ENCODE data around the gene ECI2.

ECI2 gene

GRCh38 chr6:4135665-4136353, 434 bp upstream of the ECI2 start (continued):
- TF ChIP-seq ZNF521 (tag by site-specific recombination; IDR thresholded peaks at IDR 0.05) (no peak), ZNF629 (tag by site-specific recombination; IDR thresholded peaks at IDR 0.05) (no peak; the same call in 1 of the 2 replicates), ZNF324 (tag by site-specific recombination; IDR thresholded peaks at IDR 0.05) (no peak), GLIS2 (tag by site-specific recombination; IDR thresholded peaks at IDR 0.05) (peak; percentile 95), ZNF274 (IDR thresholded peaks at IDR 0.05; ENCODE audit: low read length) (no peak), ZNF274 (tag by site-specific recombination; IDR thresholded peaks at IDR 0.05; ENCODE audit: borderline replicate concordance) (no peak), ZNF423 (tag by site-specific recombination; IDR thresholded peaks at IDR 0.05) (no peak), PRDM2 (tag by site-specific recombination; IDR thresholded peaks at IDR 0.05; ENCODE audit: borderline replicate concordance) (no peak), HOXD13 (CRISPR knock-in tag; IDR thresholded peaks at IDR 0.05; ENCODE audit: borderline replicate concordance) (no peak), GLIS1 (tag by site-specific recombination; IDR thresholded peaks at IDR 0.05) (peak; percentile 71), WT1 (tag by site-specific recombination; IDR thresholded peaks at IDR 0.05) (peak; percentile 37; the same call in 1 of the 2 replicates), ZNF266 (tag by site-specific recombination; IDR thresholded peaks at IDR 0.05; ENCODE audit: low read depth) (no peak), GLI2 (tag by site-specific recombination; IDR thresholded peaks at IDR 0.05; ENCODE audit: borderline replicate concordance, low read depth) (no peak; the same call in 1 of the 2 replicates), ZNF501 (tag by site-specific recombination; IDR thresholded peaks at IDR 0.05) (no peak), SP2 (tag by site-specific recombination; IDR thresholded peaks at IDR 0.05) (peak; percentile 68), BCL11B (tag by site-specific recombination; IDR thresholded peaks at IDR 0.05; ENCODE audit: low read depth) (peak; percentile 53; the same call in 1 of the 2 replicates), ZNF132 (tag by site-specific recombination; IDR thresholded peaks at IDR 0.05; ENCODE audit: borderline replicate concordance) (no peak), ZNF704 (tag by site-specific recombination; IDR thresholded peaks at IDR 0.05) (no peak), ZNF837 (tag by site-specific recombination; IDR thresholded peaks at IDR 0.05) (no peak), ZNF169 (tag by site-specific recombination; IDR thresholded peaks at IDR 0.05) (no peak), ZNF37A (tag by site-specific recombination; IDR thresholded peaks at IDR 0.05) (peak; percentile 66)
- TF ChIP-seq, protein P1, sequence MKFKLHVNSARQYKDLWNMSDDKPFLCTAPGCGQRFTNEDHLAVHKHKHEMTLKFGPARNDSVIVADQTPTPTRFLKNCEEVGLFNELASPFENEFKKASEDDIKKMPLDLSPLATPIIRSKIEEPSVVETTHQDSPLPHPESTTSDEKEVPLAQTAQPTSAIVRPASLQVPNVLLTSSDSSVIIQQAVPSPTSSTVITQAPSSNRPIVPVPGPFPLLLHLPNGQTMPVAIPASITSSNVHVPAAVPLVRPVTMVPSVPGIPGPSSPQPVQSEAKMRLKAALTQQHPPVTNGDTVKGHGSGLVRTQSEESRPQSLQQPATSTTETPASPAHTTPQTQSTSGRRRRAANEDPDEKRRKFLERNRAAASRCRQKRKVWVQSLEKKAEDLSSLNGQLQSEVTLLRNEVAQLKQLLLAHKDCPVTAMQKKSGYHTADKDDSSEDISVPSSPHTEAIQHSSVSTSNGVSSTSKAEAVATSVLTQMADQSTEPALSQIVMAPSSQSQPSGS (tag by site-specific recombination; IDR thresholded peaks at IDR 0.05; ENCODE audit: low read depth) = no peak
- TF ChIP-seq, protein P2, sequence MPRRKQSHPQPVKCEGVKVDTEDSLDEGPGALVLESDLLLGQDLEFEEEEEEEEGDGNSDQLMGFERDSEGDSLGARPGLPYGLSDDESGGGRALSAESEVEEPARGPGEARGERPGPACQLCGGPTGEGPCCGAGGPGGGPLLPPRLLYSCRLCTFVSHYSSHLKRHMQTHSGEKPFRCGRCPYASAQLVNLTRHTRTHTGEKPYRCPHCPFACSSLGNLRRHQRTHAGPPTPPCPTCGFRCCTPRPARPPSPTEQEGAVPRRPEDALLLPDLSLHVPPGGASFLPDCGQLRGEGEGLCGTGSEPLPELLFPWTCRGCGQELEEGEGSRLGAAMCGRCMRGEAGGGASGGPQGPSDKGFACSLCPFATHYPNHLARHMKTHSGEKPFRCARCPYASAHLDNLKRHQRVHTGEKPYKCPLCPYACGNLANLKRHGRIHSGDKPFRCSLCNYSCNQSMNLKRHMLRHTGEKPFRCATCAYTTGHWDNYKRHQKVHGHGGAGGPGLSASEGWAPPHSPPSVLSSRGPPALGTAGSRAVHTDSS (tag by site-specific recombination; IDR thresholded peaks at IDR 0.05) = no peak
- TF ChIP-seq, protein P3, sequence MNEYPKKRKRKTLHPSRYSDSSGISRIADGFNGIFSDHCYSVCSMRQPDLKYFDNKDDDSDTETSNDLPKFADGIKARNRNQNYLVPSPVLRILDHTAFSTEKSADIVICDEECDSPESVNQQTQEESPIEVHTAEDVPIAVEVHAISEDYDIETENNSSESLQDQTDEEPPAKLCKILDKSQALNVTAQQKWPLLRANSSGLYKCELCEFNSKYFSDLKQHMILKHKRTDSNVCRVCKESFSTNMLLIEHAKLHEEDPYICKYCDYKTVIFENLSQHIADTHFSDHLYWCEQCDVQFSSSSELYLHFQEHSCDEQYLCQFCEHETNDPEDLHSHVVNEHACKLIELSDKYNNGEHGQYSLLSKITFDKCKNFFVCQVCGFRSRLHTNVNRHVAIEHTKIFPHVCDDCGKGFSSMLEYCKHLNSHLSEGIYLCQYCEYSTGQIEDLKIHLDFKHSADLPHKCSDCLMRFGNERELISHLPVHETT (tag by site-specific recombination; IDR thresholded peaks at IDR 0.05) = no peak
